Activated CD4-positive, alpha-beta T cell treated with anti-CD3 and anti-CD28 coated beads for 1 hour (primary cell): ENCODE data around the gene CDKN3.
"Not testable (repeated sequence)": the region's sequence is repeated elsewhere in the genome, so short reads cannot be mapped to it uniquely, and the experiment has no call there.

Experiments
- DNase-seq: peaks from one replicate; pipeline ENCODE4 v3.0.0-alpha.2; 2020

The CDKN3 gene

GRCh38 chr14:54457609-54457996 lies 60.8 kb downstream of the CDKN3 start:
- no peak for DNase-seq

GRCh38 chr14:54458536-54458935 lies 61.7 kb downstream of the CDKN3 start:
- DNase-seq: not testable (repeated sequence)

GRCh38 chr14:54459106-54459505 lies 62.3 kb downstream of the CDKN3 start:
- no peak for DNase-seq

- DNase-seq: no peak
These were observed 65.2 kb downstream of the CDKN3 start for GRCh38 chr14:54462048-54462447.

- DNase-seq: no peak
These were observed 68.8 kb downstream of the CDKN3 start for GRCh38 chr14:54465654-54466053.

GRCh38 chr14:54467280-54467679 lies 70.5 kb downstream of the CDKN3 start:
- no peak for DNase-seq
